GM23338 (cell line): ENCODE measurements around the gene PAQR4. TPM values are rescaled to one million over a fixed set of nuclear protein-coding genes. Genes with fewer than 3 reads are reported as not detected.

Source experiments
- ATAC-seq: fragments of 200-7000 bp; cut with Tn5 transposase; 3 replicates; pipeline ENCODE4 v1.9.1; 2020
- DNase-seq: peaks from one replicate; pipeline ENCODE4 v3.0.0-alpha.2; 2015; ENCODE audit warnings: low spot score
- H2AFZ ChIP-seq: fragments of 200-600 bp; sonication (generic); 2 replicates; pipeline ENCODE4 v1.8.0; 2016; ENCODE audit warnings: antibody characterized with exemption, mild to moderate bottlenecking, moderate library complexity
- H3F3A ChIP-seq: fragments of 200-600 bp; sonication (generic); replicated peaks from 2 replicates; pipeline ENCODE4 v1.8.0; 2017; ENCODE audit warnings: antibody characterized with exemption, mixed run types, low read depth
- H3K27ac ChIP-seq: fragments of 200-600 bp; sonication (generic); 2 replicates; pipeline ENCODE4 v1.6.1; 2016; ENCODE audit warnings: low read depth
- H3K27me3 ChIP-seq: fragments of 200-600 bp; sonication (generic); 2 replicates; pipeline ENCODE4 v1.8.0; 2016; ENCODE audit warnings: mild to moderate bottlenecking, mixed run types, moderate library complexity; ENCODE audit not compliant: insufficient read depth
- H3K36me3 ChIP-seq: fragments of 200-600 bp; sonication (generic); 2 replicates; pipeline ENCODE4 v1.8.0; 2016; ENCODE audit warnings: mild to moderate bottlenecking; ENCODE audit not compliant: insufficient read depth
- H3K4me1 ChIP-seq: fragments of 200-600 bp; sonication (generic); 2 replicates; pipeline ENCODE4 v1.8.0; 2016; ENCODE audit warnings: mild to moderate bottlenecking, moderate library complexity; ENCODE audit not compliant: insufficient read depth
- H3K4me2 ChIP-seq: fragments of 200-600 bp; sonication (generic); 2 replicates; pipeline ENCODE4 v1.7.1; 2017; ENCODE audit warnings: mixed run types
- H3K4me3 ChIP-seq: fragments of 200-600 bp; sonication (generic); 2 replicates; pipeline ENCODE4 v1.6.1; 2016; ENCODE audit warnings: mixed run types
- H3K79me2 ChIP-seq: fragments of 200-600 bp; sonication (generic); replicated peaks from 2 replicates; pipeline ENCODE4 v1.8.0; 2017; ENCODE audit warnings: mild to moderate bottlenecking; ENCODE audit not compliant: insufficient read depth
- H3K9me2 ChIP-seq: fragments of 200-600 bp; sonication (generic); 2 replicates; pipeline ENCODE4 v1.8.0; 2017; ENCODE audit not compliant: insufficient read depth
- H4K20me1 ChIP-seq: fragments of 200-600 bp; sonication (generic); replicated peaks from 2 replicates; pipeline ENCODE4 v1.8.0; 2017; ENCODE audit warnings: mild to moderate bottlenecking; ENCODE audit not compliant: insufficient read depth
- H3K27ac Mint-ChIP-seq: 2 replicates; pipeline ENCODE4 v1.8.0; 2020; ENCODE audit warnings: inconsistent platforms, mild to moderate bottlenecking, moderate library complexity, mixed read lengths
- H3K27me3 Mint-ChIP-seq: 3 replicates; pipeline ENCODE4 v1.8.0; 2022; ENCODE audit warnings: low read depth, mild to moderate bottlenecking, moderate library complexity, mixed read lengths, inconsistent platforms; ENCODE audit not compliant: insufficient read depth, poor library complexity
- H3K36me3 Mint-ChIP-seq: 3 replicates; pipeline ENCODE4 v1.8.0; 2021; ENCODE audit warnings: low read depth, mild to moderate bottlenecking, inconsistent platforms, moderate library complexity, mixed read lengths
- H3K4me1 Mint-ChIP-seq: 3 replicates; pipeline ENCODE4 v1.8.0; 2020; ENCODE audit warnings: mild to moderate bottlenecking, inconsistent platforms, mixed read lengths
- H3K4me3 Mint-ChIP-seq: 3 replicates; pipeline ENCODE4 v1.8.0; 2021; ENCODE audit warnings: moderate library complexity, mild to moderate bottlenecking, inconsistent platforms, mixed read lengths
- H3K9me3 Mint-ChIP-seq: 3 replicates; pipeline ENCODE4 v1.8.0; 2020; ENCODE audit warnings: moderate library complexity, mild to moderate bottlenecking, inconsistent platforms, mixed read lengths
- POLR2AphosphoS5 ChIP-seq: IDR thresholded peaks from 2 replicates; pipeline ENCODE4 v1.6.1; 2016; ENCODE audit warnings: antibody characterized with exemption, low read depth
- REST ChIP-seq: IDR thresholded peaks from one replicate; pipeline ENCODE4 v1.6.1; 2018; ENCODE audit warnings: antibody characterized with exemption; ENCODE audit not compliant: unreplicated experiment
- polyA plus RNA-seq: library from polyadenylated mRNA; unstranded; fragments of >200 nt; fragmentation: Nextera tagmentation; extraction: Ambion mirVana; gene quantifications from 2 replicates; pipeline ENCODE4 v1.2.1, GENCODE V29; 2016
- small RNA-seq: library from RNA; depleted of rRNA; stranded (forward); fragments of <200 nt; gene quantifications from one replicate; pipeline ENCODE3, GENCODE V24; 2014; ENCODE audit warnings: low replicate concordance
- total RNA-seq: library from RNA; depleted of rRNA; stranded (reverse); fragments of >200 nt; shearing (Covaris generic); gene quantifications from 2 replicates; pipeline ENCODE4 v1.2.3, GENCODE V29; 2014; rRNA removed

PAQR4 gene
- total and polyA plus RNA-seq, 2 experiments from 2014 or later = 7.0 to 29.3 TPM

GRCh38 chr16:3022684-3023414 lies 53.7 kb downstream of the PAQR4 start:
- no peak for DNase-seq
- H4K20me1 ChIP-seq = peaks cover 20% of the 10 kb centered on the region

More at GRCh38 chr16:3022684-3023414, 53.7 kb downstream of the PAQR4 start:
- peaks cover 44% of the 10 kb centered on the region for H3K36me3 Mint-ChIP-seq
- H3K27ac Mint-ChIP-seq = peak overlapping the region; percentile 98
- H3K27me3 ChIP-seq = no peaks in the 10 kb centered on the region; the same call in 1 of the 2 replicates
- H3K9me3 Mint-ChIP-seq = no peaks in the 10 kb centered on the region; the same call in 1 of the 3 replicates
- peak overlapping the region; percentile 96 for H3K4me3 Mint-ChIP-seq
- H3K36me3 ChIP-seq = no peaks in the 10 kb centered on the region
- peaks cover 37% of the 10 kb centered on the region for H3K4me1 ChIP-seq
- H2AFZ ChIP-seq = no peak overlapping the region
- H3K27me3 Mint-ChIP-seq = peaks cover 48% of the 10 kb centered on the region
- H3K4me1 Mint-ChIP-seq = peaks cover 31% of the 10 kb centered on the region
- ATAC-seq = no peak
- peak overlapping the region; percentile 85 for H3K4me3 ChIP-seq
- peak overlapping the region; percentile 97 for H3K4me2 ChIP-seq
- H3F3A ChIP-seq = peaks cover 60% of the 10 kb centered on the region
- H3K27ac ChIP-seq = peak overlapping the region; percentile 99
- peaks cover 18% of the 10 kb centered on the region for H3K79me2 ChIP-seq
- no peak for TF ChIP-seq REST
- TF ChIP-seq POLR2AphosphoS5 = peak; percentile 58
- no peaks in the 10 kb centered on the region for H3K9me2 ChIP-seq

Small RNA genes lying within 50 kb of the gene (small RNA-seq; reads per million reads assigned to genes)
- not detected for gene LINC00514

Other genes starting within 250 kb of the PAQR4 start
- 0.85 and 1.6 TPM in 2 replicates for gene PRSS27, start 249.1 kb upstream of the PAQR4 start, total RNA-seq
- 0.73 and 1.1 TPM in 2 replicates for gene PRSS27, start 249.1 kb upstream of the PAQR4 start, polyA plus RNA-seq
- gene SRRM2, start 216.7 kb upstream of the PAQR4 start, total RNA-seq = 253 and 308 TPM in 2 replicates
- 893 and 928 TPM in 2 replicates for gene SRRM2, start 216.7 kb upstream of the PAQR4 start, polyA plus RNA-seq
- gene ELOB, start 192.1 kb upstream of the PAQR4 start, total RNA-seq = 278 and 696 TPM in 2 replicates
- gene ELOB, start 192.1 kb upstream of the PAQR4 start, polyA plus RNA-seq = 756 and 851 TPM in 2 replicates
- gene PRSS33, start 181.8 kb upstream of the PAQR4 start, total RNA-seq = 0.47 and 1.4 TPM in 2 replicates
- gene PRSS33, start 181.8 kb upstream of the PAQR4 start, polyA plus RNA-seq = 0.24 TPM in 2 replicates
- not detected in 2 replicates for gene PRSS41, start 170.9 kb upstream of the PAQR4 start, total RNA-seq
- not detected in 2 replicates for gene PRSS41, start 170.9 kb upstream of the PAQR4 start, polyA plus RNA-seq
- 1.1 and 2.4 TPM in 2 replicates for gene PRSS21, start 152.1 kb upstream of the PAQR4 start, total RNA-seq
- 3.1 and 4.0 TPM in 2 replicates for gene PRSS21, start 152.1 kb upstream of the PAQR4 start, polyA plus RNA-seq
- gene ZG16B, start 139.0 kb upstream of the PAQR4 start, total RNA-seq = not detected in 2 replicates
- not detected in 2 replicates for gene ZG16B, start 139.0 kb upstream of the PAQR4 start, polyA plus RNA-seq
- 2.0 and 4.6 TPM in 2 replicates for gene PRSS22, start 111.2 kb upstream of the PAQR4 start, total RNA-seq
- gene PRSS22, start 111.2 kb upstream of the PAQR4 start, polyA plus RNA-seq = 1.3 and 2.1 TPM in 2 replicates
- 45.0 and 48.7 TPM in 2 replicates for gene FLYWCH2, start 86.1 kb upstream of the PAQR4 start, total RNA-seq
- gene FLYWCH2, start 86.1 kb upstream of the PAQR4 start, polyA plus RNA-seq = 30.9 and 38.6 TPM in 2 replicates
- 22.9 and 29.3 TPM in 2 replicates for gene FLYWCH1, start 57.4 kb upstream of the PAQR4 start, total RNA-seq
- gene FLYWCH1, start 57.4 kb upstream of the PAQR4 start, polyA plus RNA-seq = 6.0 and 7.5 TPM in 2 replicates
- 16.1 and 17.6 TPM in 2 replicates for gene KREMEN2, start 5.1 kb upstream of the PAQR4 start, total RNA-seq
- 4.7 and 4.9 TPM in 2 replicates for gene KREMEN2, start 5.1 kb upstream of the PAQR4 start, polyA plus RNA-seq
- 82.1 and 100 TPM in 2 replicates for gene PKMYT1, start 11.1 kb downstream of the PAQR4 start, total RNA-seq
- 90.9 and 104 TPM in 2 replicates for gene PKMYT1, start 11.1 kb downstream of the PAQR4 start, polyA plus RNA-seq
- gene CLDN9, start 43.6 kb downstream of the PAQR4 start, total RNA-seq = 1.0 and 3.0 TPM in 2 replicates
- gene CLDN9, start 43.6 kb downstream of the PAQR4 start, polyA plus RNA-seq = 1.3 and 1.8 TPM in 2 replicates
- 961 and 1,028 TPM in 2 replicates for gene CLDN6, start 48.8 kb downstream of the PAQR4 start, total RNA-seq
- gene CLDN6, start 48.8 kb downstream of the PAQR4 start, polyA plus RNA-seq = 537 and 551 TPM in 2 replicates
- 78.0 and 100.0 TPM in 2 replicates for gene TNFRSF12A, start 51.0 kb downstream of the PAQR4 start, total RNA-seq
- gene TNFRSF12A, start 51.0 kb downstream of the PAQR4 start, polyA plus RNA-seq = 152 and 155 TPM in 2 replicates
- 17.5 and 30.2 TPM in 2 replicates for gene HCFC1R1, start 54.6 kb downstream of the PAQR4 start, total RNA-seq
- 192 and 211 TPM in 2 replicates for gene HCFC1R1, start 54.6 kb downstream of the PAQR4 start, polyA plus RNA-seq
- gene THOC6, start 54.7 kb downstream of the PAQR4 start, total RNA-seq = 71.4 and 86.6 TPM in 2 replicates
- 90.6 and 96.1 TPM in 2 replicates for gene THOC6, start 54.7 kb downstream of the PAQR4 start, polyA plus RNA-seq
- gene BICDL2, start 67.6 kb downstream of the PAQR4 start, total RNA-seq = 17.5 and 18.4 TPM in 2 replicates
- gene BICDL2, start 67.6 kb downstream of the PAQR4 start, polyA plus RNA-seq = 12.7 and 13.4 TPM in 2 replicates
- gene MMP25, start 77.2 kb downstream of the PAQR4 start, total RNA-seq = 15.9 and 18.8 TPM in 2 replicates
- gene MMP25, start 77.2 kb downstream of the PAQR4 start, polyA plus RNA-seq = 6.1 and 7.7 TPM in 2 replicates
- 2.3 TPM in 1 of 2 replicates, not detected in the other for gene IL32, start 96.3 kb downstream of the PAQR4 start, total RNA-seq
- 6.1 and 7.7 TPM in 2 replicates for gene IL32, start 96.3 kb downstream of the PAQR4 start, polyA plus RNA-seq
- 434 and 519 TPM in 2 replicates for gene ZSCAN10, start 129.9 kb downstream of the PAQR4 start, total RNA-seq
- 217 and 220 TPM in 2 replicates for gene ZSCAN10, start 129.9 kb downstream of the PAQR4 start, polyA plus RNA-seq
- 29.1 and 29.9 TPM in 2 replicates for gene ZNF205, start 143.2 kb downstream of the PAQR4 start, total RNA-seq
- gene ZNF205, start 143.2 kb downstream of the PAQR4 start, polyA plus RNA-seq = 15.7 and 16.6 TPM in 2 replicates
- gene ZNF213, start 165.7 kb downstream of the PAQR4 start, total RNA-seq = 10.4 and 10.6 TPM in 2 replicates
- gene ZNF213, start 165.7 kb downstream of the PAQR4 start, polyA plus RNA-seq = 2.9 and 3.5 TPM in 2 replicates
- gene OR1F1, start 218.9 kb downstream of the PAQR4 start, total RNA-seq = 0.38 TPM in 1 of 2 replicates, not detected in the other
- not detected in 2 replicates for gene OR1F1, start 218.9 kb downstream of the PAQR4 start, polyA plus RNA-seq